Stimulated activated naive CD8-positive, alpha-beta T cell treated with anti-CD3 and anti-CD28 coated beads, Interleukin-15, Interleukin-2, amounts not matched to agents 100 ng/mL and 50 ng/mL, for 24 hours (primary cell): Measurements from ENCODE around the gene SIAH3.

Experiments used
- H3K27ac Mint-ChIP-seq: one replicate; pipeline ENCODE4 v1.8.0; 2021; ENCODE audit warnings: mild to moderate bottlenecking, mixed read lengths
- H3K27me3 Mint-ChIP-seq: one replicate; pipeline ENCODE4 v1.8.0; 2021; ENCODE audit warnings: mixed read lengths
- H3K36me3 Mint-ChIP-seq: one replicate; pipeline ENCODE4 v1.8.0; 2021; ENCODE audit warnings: low read depth, mixed read lengths
- H3K4me1 Mint-ChIP-seq: one replicate; pipeline ENCODE4 v1.8.0; 2021; ENCODE audit warnings: low read depth, mixed read lengths
- H3K4me3 Mint-ChIP-seq: one replicate; pipeline ENCODE4 v1.8.0; 2021; ENCODE audit warnings: mild to moderate bottlenecking, mixed read lengths
- H3K9me3 Mint-ChIP-seq: one replicate; pipeline ENCODE4 v1.8.0; 2021; ENCODE audit warnings: mixed read lengths

The SIAH3 gene

DNA sequence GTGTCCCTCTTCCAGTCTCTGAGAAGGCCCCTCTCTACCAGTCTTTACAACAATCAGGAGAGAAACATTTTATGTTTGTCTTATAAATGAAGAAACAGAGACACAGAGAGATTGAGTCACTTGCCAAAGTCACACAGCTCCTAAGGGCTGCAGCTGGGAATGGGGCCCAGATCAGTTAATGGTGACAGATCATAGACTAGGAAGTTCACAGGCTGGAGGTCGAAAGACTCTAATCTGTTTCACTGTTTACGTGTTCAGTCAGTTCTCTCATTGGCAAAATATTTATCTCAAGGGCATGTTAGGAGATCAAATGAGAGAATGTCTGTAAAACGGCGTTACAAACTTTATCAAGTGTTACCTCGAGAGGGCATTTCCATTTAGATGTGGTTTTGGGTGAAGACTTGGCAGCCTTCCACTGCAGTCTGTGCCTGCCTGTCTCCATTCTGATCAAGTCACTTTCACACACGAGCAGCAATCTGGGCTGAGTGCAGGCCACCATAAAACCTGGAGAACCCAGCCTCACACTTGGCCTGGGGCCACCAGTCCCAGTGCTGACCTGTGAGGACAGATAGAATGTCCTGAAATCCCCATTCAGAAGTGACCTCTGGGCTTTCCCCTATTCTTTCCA is 65.1 kb downstream of the SIAH3 start:
- H3K9me3 Mint-ChIP-seq, result no peaks in the 10 kb centered on the region
- no peak overlapping the region for H3K4me3 Mint-ChIP-seq
- no peaks in the 10 kb centered on the region for H3K4me1 Mint-ChIP-seq
- H3K36me3 Mint-ChIP-seq, result no peaks in the 10 kb centered on the region
- H3K27ac Mint-ChIP-seq, result no peak overlapping the region
- H3K27me3 Mint-ChIP-seq, result no peaks in the 10 kb centered on the region

DNA sequence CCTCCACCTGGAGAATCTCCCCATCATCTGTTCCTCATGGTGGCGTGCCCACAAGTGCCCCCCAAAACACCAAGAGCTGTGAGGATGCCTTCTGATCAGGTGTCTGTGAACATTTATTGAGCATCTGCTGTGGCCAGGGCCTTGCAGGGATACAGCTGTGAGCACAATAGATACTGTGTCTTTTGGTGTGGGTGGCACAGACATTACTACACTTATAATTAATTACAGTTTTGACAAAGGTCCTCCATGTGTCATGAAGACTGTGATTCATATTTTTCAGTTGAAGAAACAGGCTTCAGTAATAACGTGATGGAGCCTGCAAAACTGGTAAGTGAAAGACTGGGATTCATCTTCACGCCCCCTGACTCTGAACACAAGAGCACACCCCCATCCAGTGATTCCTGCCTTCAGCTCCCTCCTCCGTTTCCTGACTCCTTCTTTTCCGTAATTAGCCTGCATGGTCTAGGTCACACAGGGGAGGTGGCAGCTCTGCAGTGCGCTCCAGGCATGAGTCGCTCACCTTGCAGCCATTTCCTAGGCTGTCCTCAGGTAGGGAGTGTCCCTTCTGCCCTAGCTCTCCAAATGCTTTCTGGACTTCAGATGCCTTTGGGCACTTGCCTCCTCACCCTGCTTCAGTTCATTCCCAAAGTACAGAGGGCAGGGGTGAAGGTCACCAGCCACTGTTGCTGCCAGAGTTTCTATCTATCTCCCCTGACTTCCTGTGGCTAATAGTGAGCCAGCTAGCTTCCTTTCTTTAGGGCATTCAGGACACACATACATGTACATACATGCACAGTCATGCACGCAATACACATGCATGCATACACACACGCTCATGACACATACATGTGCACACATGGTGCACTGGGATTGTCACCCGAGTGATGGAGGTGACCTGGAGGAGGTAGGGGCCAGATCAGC is 66.5 kb downstream of the SIAH3 start:
- Mint-ChIP-seq H3K4me1 (no peaks in the 10 kb centered on the region), H3K27ac (no peak overlapping the region), H3K9me3 (no peaks in the 10 kb centered on the region), H3K27me3 (no peaks in the 10 kb centered on the region), H3K4me3 (no peak overlapping the region), H3K36me3 (no peaks in the 10 kb centered on the region)

DNA sequence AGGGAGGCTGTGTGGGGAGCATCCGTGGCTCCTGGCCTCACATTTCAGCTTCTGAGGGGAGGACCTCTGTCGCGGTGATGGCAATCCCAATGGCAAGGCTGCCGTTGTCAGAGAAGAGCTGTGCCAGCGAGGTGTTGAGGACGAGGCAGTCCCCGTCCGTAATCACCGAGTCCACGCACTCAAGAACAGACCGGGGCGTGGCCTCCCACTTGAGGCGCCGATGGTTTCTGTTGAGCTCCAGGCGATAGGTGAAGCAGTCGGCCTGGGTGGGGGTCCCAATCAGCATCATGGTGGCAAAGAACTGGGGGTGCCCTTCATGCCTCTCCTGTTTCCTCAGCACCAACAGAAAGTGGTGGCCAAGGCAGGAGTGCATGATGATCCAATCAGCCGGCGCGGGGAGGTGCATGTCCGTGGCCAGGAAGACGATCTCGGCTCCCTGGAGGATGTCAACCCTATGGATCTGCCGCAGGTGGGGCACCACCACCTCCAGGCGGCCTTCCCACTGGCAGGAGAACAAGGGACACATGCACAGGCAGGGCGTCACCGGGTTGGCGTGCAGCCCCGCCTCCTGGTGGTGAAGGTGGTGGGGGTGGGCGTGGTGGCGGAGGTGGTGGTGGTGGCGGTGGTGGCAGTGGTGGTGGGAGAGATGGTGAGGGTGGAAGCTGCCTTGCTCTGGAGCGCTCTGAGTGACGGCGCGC is 68.1 kb downstream of the SIAH3 start:
- H3K4me1 Mint-ChIP-seq, result no peaks in the 10 kb centered on the region
- no peak overlapping the region for H3K27ac Mint-ChIP-seq
- H3K27me3 Mint-ChIP-seq, result no peaks in the 10 kb centered on the region
- no peaks in the 10 kb centered on the region for H3K9me3 Mint-ChIP-seq
- H3K36me3 Mint-ChIP-seq, result no peaks in the 10 kb centered on the region
- no peak overlapping the region for H3K4me3 Mint-ChIP-seq

DNA sequence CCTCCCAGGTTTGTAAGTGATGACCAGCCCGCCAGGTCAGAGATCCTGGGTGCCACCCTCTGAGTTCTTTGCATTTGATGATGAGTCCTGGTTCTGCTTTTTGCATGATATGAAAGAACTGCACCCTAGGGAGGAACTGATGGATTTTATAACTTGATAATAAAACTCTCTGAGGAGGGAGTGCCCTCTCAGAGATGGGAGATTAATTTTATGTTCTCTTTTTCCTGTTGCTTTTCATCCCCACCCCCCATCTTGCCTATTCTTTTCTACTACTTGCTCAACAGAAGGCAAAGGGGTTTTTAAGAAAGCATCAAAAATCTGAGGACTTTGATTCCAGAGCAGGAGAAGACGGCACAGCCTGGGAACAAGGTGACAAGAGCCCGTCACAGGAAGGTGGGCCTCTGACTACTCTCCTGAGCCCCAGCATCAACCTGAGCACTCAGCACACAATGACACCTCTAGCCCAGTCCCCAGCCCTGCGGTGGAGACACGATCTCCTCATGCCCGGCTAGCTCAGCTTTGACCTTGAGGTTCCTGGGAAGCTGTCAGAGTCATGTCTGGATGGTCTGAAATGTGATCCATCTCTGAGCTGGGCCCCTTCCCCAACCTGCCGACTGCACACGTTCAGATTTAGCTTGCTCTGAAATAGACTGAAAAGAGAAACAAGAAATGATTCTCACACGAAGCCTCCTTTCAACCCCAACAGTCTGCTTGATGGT is 69.1 kb downstream of the SIAH3 start:
- Mint-ChIP-seq H3K36me3 (no peaks in the 10 kb centered on the region), H3K9me3 (no peaks in the 10 kb centered on the region), H3K27ac (no peak overlapping the region), H3K4me1 (no peaks in the 10 kb centered on the region), H3K4me3 (no peak overlapping the region), H3K27me3 (no peaks in the 10 kb centered on the region)

DNA sequence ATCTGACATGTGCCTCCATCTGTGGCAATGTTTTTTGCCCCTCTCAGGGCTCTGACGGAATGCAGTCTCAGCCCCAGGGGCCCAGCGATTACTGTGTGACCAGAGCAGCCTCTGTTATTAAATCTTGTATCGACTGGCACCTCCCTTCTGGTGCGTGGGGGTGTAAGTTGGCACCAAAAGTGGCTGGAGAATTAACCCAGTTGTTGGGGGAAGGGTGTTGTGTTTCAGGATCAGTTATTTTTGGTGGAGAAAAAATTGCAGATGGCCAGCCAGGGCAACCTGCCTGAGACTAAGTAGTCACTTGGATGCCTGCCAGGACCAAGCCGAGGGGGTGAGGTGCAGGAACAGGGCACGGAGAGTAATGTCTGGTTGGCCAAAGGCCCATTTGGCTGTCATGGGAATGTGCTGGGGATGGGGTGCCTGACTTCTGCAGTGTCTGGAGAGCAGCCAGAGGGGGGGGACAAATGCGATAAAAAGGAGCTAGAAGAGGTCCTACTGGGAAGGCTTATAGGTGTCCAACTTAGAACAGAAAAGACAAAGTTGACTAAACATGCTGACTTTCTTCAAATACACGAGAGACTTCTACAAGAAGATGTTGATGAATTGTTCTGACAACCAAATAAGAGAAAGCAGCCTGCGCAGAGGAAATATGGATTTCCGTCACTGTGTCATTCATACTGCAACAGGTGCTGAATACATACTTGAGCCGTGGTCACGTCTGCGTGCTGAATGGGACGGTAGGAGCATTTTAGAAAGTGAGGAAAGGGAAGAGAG is 69.8 kb downstream of the SIAH3 start:
- Mint-ChIP-seq H3K27ac (no peak overlapping the region), H3K27me3 (no peaks in the 10 kb centered on the region), H3K4me1 (no peaks in the 10 kb centered on the region), H3K36me3 (no peaks in the 10 kb centered on the region), H3K4me3 (no peak overlapping the region), H3K9me3 (no peaks in the 10 kb centered on the region)

DNA sequence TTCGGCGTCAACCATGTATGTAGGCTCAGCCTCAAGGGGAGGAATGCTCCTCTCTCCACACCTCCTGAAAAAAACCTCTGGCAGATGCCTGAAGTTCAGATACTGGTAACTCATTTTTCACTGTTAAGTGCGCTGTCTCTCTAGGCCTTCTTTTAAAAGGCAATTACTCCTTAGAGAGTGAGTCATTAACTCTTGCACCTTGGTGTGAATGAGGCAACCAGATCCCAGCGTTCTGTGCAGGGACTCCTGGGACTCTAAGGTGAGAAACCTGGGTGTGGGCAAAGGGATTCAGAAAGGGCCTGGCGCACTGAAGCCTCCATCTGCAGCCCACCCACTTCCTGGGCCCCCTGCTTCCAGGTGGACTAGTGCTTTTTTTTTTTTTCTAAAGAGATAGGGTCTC is 71.7 kb downstream of the SIAH3 start:
- Mint-ChIP-seq H3K36me3 (no peaks in the 10 kb centered on the region), H3K4me1 (no peaks in the 10 kb centered on the region), H3K4me3 (no peak overlapping the region), H3K27ac (no peak overlapping the region), H3K27me3 (peaks cover 4% of the 10 kb centered on the region), H3K9me3 (no peaks in the 10 kb centered on the region)

DNA sequence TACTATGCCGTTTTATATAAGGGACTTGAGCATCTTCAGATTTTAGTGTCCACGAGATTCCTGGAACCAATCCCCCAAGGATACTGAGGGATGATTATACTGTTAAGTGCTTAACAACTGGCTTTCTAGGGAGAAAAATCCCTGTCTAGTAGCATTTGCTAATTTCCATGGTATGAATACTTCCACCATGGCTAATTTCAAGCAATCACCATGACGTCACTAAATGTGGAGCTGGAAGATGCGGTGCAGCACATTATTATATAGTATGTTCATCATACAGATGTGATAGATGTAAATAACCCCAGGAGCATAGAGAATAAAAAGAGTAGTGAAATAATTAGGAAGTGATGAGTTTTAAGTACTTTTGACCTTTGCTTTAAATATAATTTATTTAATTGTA is 72.7 kb downstream of the SIAH3 start:
- Mint-ChIP-seq H3K9me3 (no peaks in the 10 kb centered on the region), H3K36me3 (no peaks in the 10 kb centered on the region), H3K4me3 (no peak overlapping the region), H3K4me1 (no peaks in the 10 kb centered on the region), H3K27me3 (peaks cover 4% of the 10 kb centered on the region), H3K27ac (no peak overlapping the region)

DNA sequence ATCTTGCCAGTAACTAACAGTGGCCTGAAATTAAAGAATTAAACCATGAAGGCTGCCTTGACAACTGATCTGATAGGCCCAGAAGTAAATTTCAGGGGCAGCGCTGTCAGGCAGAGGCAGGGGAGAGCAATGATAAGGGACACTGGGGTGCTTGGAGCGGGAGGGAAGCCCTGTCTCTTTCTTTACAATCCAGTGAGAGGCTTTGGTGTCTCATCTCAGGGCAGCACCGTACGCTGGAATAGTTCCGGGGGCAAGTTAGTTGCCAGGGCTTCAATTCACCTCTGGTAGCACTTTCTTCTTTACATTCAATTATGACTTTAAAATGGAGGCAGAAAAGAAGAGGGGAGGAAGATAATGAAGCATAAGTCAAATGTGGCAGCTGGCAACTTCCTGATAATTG is 74.8 kb downstream of the SIAH3 start:
- Mint-ChIP-seq H3K4me1 (no peaks in the 10 kb centered on the region), H3K9me3 (no peaks in the 10 kb centered on the region), H3K36me3 (no peaks in the 10 kb centered on the region), H3K27ac (no peak overlapping the region), H3K4me3 (no peak overlapping the region), H3K27me3 (peaks cover 4% of the 10 kb centered on the region)

DNA sequence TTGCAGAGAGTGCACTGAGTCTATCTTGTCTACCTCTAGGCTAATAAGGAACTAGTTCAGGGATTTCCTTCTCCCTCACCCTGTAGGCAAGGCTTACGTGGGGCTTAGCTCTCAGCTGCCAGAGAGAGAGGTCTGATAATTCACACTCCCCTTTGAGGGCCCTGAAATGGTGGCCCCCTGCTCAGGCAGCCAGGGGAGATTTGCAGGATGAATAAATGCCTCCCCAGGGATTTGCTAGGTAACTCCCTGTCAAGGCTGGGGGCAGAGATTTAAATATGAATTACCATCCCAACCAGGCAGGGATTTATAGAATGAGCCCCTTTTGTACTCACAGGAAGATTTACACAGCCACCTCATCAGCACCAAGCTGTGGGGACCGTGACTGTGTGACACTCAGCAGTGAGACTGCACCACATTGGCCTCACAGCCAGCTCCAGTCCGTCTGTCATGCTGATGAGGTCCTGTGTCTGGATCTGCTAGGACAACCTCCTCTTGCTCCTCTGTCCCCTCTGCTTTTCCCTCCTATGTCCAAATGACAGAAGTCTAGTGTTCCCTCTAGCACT is 76.1 kb downstream of the SIAH3 start:
- no peak overlapping the region for H3K4me3 Mint-ChIP-seq
- H3K27me3 Mint-ChIP-seq, result peaks cover 7% of the 10 kb centered on the region
- no peaks in the 10 kb centered on the region for H3K9me3 Mint-ChIP-seq
- no peaks in the 10 kb centered on the region for H3K36me3 Mint-ChIP-seq
- H3K27ac Mint-ChIP-seq, result no peak overlapping the region
- no peaks in the 10 kb centered on the region for H3K4me1 Mint-ChIP-seq

DNA sequence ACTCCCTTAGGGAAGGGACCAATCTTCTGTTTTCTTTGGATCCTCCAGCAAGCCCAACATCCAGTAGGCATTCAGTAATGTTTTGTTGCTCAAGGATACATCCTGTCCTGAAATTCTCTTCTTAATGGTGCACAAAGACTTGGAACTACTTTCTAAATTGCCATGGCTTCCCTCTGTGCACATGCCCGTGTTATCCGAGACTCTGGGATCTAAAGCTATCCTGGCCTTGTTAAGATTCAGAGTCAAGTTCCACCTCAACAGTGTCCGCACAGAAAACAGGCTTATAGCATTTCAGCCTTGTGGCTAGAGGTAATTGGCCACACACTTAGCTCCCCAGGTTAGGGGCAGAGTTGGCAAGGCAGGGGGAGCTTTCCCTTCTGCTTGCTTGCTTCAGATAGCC is 77.6 kb downstream of the SIAH3 start:
- no peak overlapping the region for H3K27ac Mint-ChIP-seq
- H3K27me3 Mint-ChIP-seq, result peaks cover 7% of the 10 kb centered on the region
- no peak overlapping the region for H3K4me3 Mint-ChIP-seq
- no peaks in the 10 kb centered on the region for H3K4me1 Mint-ChIP-seq
- H3K36me3 Mint-ChIP-seq, result no peaks in the 10 kb centered on the region
- no peaks in the 10 kb centered on the region for H3K9me3 Mint-ChIP-seq

DNA sequence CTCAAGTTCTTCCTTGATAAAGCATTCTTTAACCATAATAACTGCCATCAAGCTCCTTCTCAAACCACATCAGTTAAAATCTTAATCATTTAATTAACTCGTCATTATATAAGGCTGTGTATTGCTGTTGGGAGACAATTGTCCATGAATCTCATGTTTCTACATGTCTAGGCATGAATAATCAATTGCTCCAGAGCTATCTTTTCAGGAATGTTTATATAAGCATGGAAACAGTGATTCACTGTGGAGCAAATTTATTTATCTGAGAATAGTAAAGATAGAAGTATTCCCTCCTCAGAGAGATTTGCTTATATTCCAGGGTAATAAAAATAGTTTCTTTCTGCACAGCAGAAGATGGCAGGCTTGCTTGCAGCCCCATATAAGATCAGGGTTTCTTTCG is 78.3 kb downstream of the SIAH3 start:
- Mint-ChIP-seq H3K27ac (no peak overlapping the region), H3K27me3 (peaks cover 7% of the 10 kb centered on the region), H3K9me3 (no peaks in the 10 kb centered on the region), H3K36me3 (no peaks in the 10 kb centered on the region), H3K4me1 (no peaks in the 10 kb centered on the region), H3K4me3 (no peak overlapping the region)

DNA sequence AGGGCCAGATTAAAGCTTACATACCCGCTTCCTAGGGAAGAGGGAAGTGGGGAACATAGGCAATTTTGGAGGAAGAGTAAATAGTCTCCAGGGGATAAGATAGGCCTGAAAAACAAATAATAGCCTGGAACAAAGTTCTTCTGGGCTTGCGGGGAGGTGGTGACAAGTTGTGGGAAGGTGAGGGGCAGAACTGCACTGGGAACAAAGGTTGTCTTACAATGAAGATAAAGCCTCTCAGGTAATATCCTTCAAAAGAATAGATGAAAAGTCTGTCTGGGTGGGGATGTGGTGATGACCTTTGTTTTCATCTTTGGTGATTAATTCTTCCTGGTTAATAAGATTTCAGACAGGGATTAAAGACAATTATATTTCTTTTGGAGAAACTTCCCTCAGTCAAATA is 80.7 kb downstream of the SIAH3 start:
- Mint-ChIP-seq H3K36me3 (no peaks in the 10 kb centered on the region), H3K4me3 (no peak overlapping the region)

DNA sequence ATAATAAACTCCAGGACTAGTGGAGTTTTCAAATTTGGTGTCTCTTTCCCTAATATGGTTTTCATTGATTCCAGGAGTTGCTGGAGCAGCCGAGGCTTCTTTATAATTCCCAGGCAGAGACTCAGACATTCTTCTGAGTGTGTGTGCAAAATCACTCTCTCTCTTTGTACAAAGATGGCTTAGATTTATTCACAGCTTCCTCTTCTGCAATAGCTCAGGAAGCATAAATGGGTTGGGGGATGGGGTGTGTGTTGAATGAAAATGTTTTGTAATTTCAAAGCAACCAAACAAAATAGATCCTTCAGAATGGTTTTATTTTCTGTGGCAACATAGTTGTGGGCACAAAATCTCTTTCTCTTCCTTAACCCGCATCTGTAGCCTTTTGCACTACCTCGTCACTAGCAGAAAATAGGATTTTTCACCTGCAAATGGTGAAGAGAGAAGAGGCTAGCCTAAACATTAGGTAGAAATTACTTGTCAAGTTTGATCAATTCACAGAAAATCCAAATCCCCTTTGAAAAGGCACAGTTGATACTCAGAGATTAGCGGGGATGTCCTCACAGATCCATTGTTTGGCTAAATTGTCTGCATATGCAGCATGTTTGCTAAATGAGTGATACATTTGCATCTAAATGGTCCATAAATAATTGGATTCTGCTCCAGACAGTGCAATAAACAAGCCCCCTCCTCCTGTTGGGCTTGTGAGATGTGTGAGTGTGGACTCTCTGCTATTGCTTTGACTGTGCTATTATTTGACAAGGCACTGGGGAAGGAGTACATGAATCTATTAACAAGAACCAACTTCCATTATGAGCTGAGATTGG is 82.7 kb downstream of the SIAH3 start:
- Mint-ChIP-seq H3K27ac (no peak overlapping the region), H3K9me3 (no peaks in the 10 kb centered on the region), H3K4me3 (no peak overlapping the region), H3K4me1 (no peaks in the 10 kb centered on the region), H3K36me3 (no peaks in the 10 kb centered on the region), H3K27me3 (peaks cover 4% of the 10 kb centered on the region)

More for the DNA sequence above, 80.7 kb downstream of the SIAH3 start:
- H3K27ac Mint-ChIP-seq, result no peak overlapping the region
- H3K9me3 Mint-ChIP-seq, result no peaks in the 10 kb centered on the region
- peaks cover 6% of the 10 kb centered on the region for H3K27me3 Mint-ChIP-seq
- H3K4me1 Mint-ChIP-seq, result no peaks in the 10 kb centered on the region
